Germinal center (tissue), 1 donor: Measurements from ENCODE around the gene SPATA22.
"Not testable (repeated sequence)": the region's sequence is repeated elsewhere in the genome, so short reads cannot be mapped to it uniquely, and the experiment has no call there.

Source experiments
- DNase-seq: peaks from one replicate; pipeline ENCODE4 v3.0.0; 2012; ENCODE audit warnings: mixed read lengths, low spot score

The SPATA22 gene

GRCh38 chr17:3471599-3471998 lies at the start of gene SPATA22:
Gene SPATA22 (minus strand): TSS chr17:3471819. CDS start chr17:3469325, 2,494 bp downstream.
- no peak for DNase-seq

GRCh38 chr17:3519472-3519871 lies 47.9 kb upstream of the SPATA22 start:
- not testable (repeated sequence) for DNase-seq

- DNase-seq: no peak
These were observed 43.3 kb upstream of the SPATA22 start for GRCh38 chr17:3514873-3515272.

- not testable (repeated sequence) for DNase-seq
These were observed 42.5 kb upstream of the SPATA22 start for GRCh38 chr17:3514167-3514566.

GRCh38 chr17:3513305-3514035 lies 41.9 kb upstream of the SPATA22 start:
- no peak for DNase-seq

- DNase-seq: no peak
These were observed 41.0 kb upstream of the SPATA22 start for GRCh38 chr17:3512505-3513171.

GRCh38 chr17:3511852-3512504 lies 40.4 kb upstream of the SPATA22 start:
- DNase-seq: no peak

GRCh38 chr17:3510090-3510489 lies 38.5 kb upstream of the SPATA22 start:
- DNase-seq: no peak

- no peak for DNase-seq
These were observed 36.2 kb upstream of the SPATA22 start for GRCh38 chr17:3507869-3508268.

- DNase-seq: no peak
These were observed 35.5 kb upstream of the SPATA22 start for GRCh38 chr17:3507071-3507470.

GRCh38 chr17:3506054-3506453 lies 34.4 kb upstream of the SPATA22 start:
- DNase-seq: no peak

GRCh38 chr17:3505008-3505407 lies 33.4 kb upstream of the SPATA22 start:
- DNase-seq: no peak

- DNase-seq: no peak
These were observed 31.7 kb upstream of the SPATA22 start for GRCh38 chr17:3503285-3503684.

GRCh38 chr17:3502466-3502865 lies 30.8 kb upstream of the SPATA22 start:
- no peak for DNase-seq

- no peak for DNase-seq
These were observed 29.7 kb upstream of the SPATA22 start for GRCh38 chr17:3501344-3501743.

- DNase-seq: no peak
These were observed 25.5 kb upstream of the SPATA22 start for GRCh38 chr17:3497101-3497500.

- DNase-seq: no peak
These were observed 14.0 kb upstream of the SPATA22 start for GRCh38 chr17:3485481-3486068.

- DNase-seq: no peak
These were observed 11.2 kb upstream of the SPATA22 start for GRCh38 chr17:3482852-3483251.

- no peak for DNase-seq
These were observed 8.4 kb upstream of the SPATA22 start for GRCh38 chr17:3479988-3480387.

- no peak for DNase-seq
These were observed 4.4 kb upstream of the SPATA22 start, which contains the start of gene ASPA for GRCh38 chr17:3475812-3476610. Gene ASPA (plus strand): TSS chr17:3475997. CDS start chr17:3476160, 163 bp downstream.

- DNase-seq: no peak
These were observed 3.6 kb upstream of the SPATA22 start for GRCh38 chr17:3475251-3475685.

- DNase-seq: no peak
These were observed 2.6 kb upstream of the SPATA22 start for GRCh38 chr17:3474212-3474611.
